HG03139 (cell line): Measurements from ENCODE around the gene EPHB1.

ENCODE experiments used
- ATAC-seq: cut with Tn5 transposase; IDR thresholded peaks from one replicate; pipeline ENCODE4 v1.9.1; 2021; ENCODE audit not compliant: unreplicated experiment

EPHB1 gene

DNA sequence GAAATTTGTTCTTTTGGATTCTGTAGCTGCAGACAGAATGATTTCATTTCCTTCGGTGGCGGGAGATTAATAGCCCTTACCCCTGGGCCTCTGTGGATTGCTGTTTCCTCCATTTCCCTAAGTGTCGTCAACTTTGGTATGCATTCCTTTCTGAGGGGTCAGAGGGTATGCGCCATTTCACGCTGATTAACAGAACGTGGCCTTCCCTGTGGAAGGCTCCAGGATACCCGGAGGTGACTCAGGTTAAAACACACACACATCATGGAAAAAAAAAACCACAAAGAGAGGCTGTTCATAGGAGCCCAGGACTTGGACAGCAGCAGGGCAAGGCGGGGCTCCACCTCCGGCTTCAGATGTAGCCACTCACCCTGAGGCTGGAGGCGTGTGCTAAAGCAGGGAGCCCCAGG is 51.9 kb downstream of the EPHB1 start:
- no peak for ATAC-seq

DNA sequence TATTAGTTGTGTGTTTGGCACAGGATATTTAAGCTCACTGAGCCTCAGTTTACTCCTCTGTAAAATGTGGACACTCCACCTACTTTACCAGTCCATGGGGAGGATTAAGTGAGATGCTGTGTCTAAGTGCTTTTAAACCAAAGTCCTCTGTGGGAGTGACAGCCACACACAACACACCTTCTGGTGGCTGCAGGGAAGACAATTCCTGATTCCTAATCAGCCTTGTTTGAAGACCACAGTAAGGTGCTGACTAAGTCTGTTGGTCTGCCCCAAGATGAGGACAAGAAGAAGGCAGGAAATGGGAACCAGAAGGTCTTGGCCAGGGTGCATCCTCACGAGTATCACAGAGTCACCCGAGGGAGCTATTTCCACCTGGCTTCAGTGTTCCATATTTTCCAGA is 52.3 kb downstream of the EPHB1 start:
- no peak for ATAC-seq

DNA sequence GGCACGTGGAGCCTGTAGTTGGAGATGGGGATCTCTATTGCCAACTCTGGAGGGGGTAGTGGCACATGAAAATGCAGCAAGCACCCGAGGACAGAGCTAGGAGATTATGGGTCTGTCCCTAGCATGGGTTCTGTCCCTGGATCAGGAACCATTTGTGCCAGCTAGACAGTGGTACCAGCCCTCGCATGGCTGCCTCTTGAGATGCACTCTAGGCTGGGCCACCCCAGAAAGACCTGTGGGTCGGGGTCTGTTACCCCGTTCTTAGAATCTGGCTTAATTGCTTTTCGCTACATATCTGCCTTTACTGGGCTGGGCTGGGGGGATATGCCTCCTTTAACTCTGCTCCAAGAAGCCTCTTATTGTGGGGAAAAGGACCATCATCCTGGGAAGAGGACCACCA is 54.5 kb downstream of the EPHB1 start:
- ATAC-seq, result no peak

DNA sequence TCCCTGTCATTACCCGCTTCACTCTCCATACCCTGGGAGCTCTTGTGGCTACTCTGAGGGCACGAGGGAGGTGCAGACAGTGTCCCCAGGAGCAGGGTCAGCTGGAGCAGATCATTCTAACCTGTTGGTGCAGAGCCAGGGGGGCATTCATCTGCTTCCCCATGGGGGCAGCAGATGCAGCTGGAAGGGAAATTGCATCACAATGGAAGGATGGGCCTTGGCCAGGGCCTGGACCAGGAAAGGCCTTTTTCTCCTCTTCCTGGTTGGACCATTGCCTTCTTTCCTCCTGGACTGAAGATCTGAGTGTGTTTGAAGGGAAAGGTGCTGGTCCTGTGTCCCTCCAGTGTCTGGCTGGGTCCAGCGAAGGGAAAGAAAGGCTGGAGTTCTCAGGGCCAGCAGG is 55.7 kb downstream of the EPHB1 start:
- no peak for ATAC-seq

DNA sequence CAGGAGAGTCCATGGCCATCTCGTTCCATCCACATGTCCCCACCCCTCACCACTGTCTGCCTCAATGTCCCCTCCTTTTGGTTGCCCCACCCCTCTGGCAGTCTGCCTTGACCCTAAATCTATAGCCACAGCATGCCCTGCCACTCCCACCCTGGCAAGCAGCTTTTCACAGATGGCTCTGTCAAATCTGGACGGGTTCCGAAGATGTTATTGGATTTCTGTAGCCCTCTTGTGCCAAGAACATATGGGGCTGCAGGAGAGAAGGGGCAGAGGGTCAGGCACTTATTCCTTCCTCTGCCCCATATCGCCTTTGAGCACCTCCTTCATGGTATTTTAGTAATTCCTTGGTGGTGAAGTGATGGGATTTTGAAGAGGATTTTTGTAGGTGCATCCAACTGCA is 57.1 kb downstream of the EPHB1 start:
- no peak for ATAC-seq

DNA sequence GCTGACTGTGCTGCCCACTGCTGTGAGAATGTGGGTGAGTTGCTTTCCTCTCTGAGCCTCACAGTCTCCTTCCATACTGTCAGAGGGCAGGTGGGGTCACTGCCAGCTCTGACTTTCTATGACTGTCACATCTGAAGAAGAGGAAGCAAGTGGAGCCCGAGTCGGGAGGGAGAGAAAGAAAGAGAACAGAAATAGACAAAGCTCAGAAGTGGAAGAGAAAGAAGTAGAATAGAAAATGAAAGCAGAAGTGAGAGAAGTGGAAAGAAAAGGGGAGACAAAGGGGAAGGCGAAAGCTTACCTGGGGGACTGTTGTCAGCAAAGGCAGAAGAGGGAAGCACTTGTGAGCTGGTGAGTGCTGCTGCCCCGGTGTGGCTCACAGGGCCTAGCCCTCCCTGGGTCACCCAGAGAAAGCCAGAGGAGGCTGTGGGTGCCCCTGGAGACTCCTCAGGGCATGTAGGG is 57.9 kb downstream of the EPHB1 start:
- peak; percentile 91 for ATAC-seq

DNA sequence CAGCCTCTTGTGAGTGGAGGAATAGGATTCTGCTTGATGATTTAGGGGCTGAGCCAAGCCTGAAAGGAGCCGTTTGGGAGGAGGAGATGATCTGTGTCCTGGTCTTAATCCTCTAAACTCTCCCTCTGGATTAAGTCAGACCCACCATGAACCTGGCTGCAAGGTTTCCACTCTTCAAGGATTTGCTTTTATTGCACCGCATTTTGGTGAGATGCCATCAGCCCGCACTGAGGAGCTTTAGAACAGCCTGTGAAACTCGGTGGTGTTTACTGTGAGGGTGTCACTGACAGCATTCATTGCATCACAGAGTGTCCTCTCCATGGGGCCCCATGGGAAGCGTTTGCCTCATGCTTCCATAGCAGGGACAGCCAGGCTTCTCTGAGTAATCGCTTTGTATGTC is 59.2 kb downstream of the EPHB1 start:
- no peak for ATAC-seq

DNA sequence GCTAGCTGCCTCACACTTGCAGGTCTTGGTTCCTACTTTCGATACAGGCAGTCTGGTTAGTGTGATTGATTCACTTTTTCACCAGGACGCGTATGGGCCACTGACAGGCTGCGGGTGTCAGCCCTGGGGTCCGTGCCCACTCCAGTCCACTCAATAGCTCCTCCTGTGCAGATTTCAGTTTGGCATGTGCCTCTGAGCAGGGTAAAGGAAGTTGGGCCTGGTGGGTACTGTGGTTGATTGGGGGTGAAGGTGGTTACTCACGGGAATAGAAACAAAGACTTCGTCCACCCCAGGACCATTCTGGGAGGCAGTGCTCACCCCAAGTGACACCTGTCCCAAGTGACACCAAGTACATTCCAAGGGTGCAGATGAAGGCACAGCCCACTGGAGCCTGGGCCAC is 62.3 kb downstream of the EPHB1 start:
- ATAC-seq, result no peak

DNA sequence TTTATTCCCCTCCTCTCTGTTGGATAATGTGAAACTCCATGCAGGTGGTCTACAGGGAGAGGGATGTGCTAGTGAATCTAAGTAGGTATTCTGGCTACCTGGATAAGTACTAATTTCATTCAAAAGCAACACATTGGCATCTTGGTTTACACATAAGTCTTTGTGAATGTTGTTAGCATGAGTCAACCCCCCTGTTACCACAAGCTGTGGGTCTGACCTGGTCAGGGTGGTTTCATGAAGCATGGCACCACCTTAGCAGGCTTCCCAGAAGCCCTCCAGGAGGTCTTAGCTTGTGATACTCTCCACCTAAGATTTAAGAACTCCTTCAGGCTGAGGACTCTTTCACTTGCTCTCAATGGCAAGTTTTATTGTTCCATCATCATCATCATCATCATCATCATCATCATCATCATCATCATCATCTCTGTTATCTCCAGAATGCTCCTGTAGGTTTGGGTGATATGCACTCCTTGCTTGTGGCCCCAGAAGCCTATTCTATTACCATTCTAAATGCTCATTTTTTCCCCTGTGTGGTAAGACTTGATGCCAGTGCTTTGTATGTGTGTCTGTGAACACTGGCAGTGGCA is 62.8 kb downstream of the EPHB1 start:
- no peak for ATAC-seq

DNA sequence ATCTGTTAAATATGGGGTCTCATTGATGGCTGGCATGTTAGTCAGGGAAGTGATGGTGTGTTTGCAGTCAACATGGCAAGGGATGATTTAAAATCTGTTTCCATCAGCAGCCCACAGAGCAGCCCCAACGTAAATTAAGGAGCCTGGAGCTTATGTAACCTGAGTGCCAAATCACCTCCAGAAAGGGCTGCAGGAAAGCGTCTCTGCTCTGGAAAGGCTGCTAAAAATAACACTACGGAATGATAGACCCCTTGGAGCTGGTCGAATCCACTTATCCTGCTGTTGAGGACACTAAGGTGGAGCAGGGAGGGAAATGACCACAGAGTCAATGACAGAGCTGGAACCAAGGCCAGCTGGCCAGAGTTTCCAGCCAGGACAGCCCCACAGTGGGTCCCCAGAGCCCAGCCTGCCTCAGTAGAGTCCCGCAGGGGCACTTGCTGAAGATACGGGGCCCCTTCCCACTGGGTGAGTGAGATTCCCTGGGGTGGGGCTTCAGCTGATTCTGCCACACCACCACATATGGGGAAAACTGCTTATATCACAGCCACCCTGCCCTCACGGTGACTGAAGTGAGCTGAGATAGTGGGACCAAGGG is 63.5 kb downstream of the EPHB1 start:
- no peak for ATAC-seq

DNA sequence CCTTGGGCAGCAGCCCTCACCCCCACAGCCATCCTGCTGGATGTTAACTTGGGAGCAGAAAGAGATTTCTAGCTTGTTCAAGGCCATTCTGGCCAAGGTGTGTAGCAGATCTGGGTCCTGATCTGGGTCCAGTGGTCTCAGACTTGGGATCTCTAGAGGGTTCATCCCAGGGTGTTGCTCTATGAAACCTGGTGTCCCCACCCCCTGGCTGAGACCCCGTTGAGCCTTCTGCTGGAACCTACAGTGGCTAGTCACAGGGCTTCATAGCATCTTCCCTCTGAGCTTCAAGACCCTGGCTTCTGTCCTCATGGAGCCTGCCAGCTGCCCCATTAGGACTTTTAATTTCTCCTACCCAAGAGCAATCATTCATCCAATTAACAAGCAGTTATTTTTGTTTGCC is 64.3 kb downstream of the EPHB1 start:
- ATAC-seq, result no peak

DNA sequence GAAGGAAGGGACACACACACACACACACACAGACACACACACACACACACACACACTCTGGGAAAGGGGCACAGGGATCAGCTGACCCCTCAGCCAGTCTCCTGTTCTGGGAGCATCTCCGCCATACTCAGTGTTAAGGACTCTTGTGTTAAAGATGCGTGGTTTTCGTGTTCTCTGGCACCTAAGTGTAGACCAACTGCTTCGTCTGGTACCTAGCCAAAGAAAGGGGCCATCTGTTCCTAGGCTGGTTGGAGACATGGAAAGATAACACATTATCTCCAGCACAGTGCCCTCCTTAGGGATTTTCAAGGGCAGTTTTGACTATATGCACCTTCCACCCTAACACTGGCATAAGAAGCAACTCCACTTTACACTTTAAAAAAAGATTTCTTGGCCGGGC is 65.1 kb downstream of the EPHB1 start:
- no peak for ATAC-seq

DNA sequence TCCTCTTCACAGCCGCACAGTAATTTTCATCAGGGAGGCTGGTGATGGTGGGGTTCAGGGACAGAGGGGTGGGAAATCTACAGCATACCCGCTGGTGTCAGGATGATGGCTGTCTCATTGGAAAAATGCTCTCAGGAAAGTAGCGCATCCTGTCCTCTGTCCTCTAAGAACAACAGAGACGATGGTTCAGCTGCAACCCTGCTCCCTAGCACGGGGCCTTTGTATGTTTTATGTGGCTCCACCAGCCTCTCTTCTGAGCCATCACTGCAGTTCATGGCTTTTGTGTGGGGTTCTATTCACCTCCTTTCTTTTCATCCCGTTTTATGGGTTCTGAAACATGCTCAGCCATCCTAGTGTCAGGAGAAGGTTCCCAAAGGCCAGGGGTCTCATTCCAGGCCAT is 68.9 kb downstream of the EPHB1 start:
- no peak for ATAC-seq

DNA sequence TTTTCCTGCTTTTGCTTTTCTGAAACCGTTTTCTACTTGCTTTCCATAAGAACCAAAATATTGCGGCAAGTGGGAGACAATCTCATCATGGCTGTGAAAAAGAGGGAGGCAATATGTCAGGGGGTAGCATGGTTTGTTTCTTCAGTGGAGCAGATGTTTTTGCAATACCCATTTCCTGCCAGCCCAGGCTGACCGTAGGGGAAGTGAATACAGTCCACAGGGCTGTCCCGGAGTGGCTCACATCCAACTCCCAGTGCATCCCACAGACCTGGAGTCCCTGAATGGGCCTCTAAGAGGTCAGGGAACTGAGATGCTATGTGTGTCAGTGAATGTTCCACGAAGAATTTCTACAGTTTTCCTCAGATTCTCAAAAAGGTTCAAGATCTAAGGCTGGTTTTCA is 69.6 kb downstream of the EPHB1 start:
- ATAC-seq, result no peak

DNA sequence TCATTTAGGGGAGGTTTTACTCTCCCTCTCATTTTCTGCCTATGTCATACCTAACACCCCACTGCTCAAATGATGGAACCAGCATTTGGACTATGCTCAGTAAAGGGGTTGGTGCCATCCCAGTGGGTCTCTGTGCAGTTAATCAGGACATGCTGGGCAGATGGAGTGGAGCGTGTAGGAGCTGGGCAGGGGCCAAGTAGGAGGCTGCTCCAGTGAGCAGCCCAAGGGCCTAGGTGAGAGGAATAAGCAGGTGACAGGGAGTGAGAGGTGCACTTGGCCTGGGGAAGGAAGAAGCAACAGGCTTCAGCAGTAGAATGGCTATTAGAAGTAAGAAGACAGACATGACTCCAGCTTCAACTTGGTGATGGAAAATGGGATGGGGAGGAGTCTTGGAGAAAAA is 72.2 kb downstream of the EPHB1 start:
- ATAC-seq, result no peak

DNA sequence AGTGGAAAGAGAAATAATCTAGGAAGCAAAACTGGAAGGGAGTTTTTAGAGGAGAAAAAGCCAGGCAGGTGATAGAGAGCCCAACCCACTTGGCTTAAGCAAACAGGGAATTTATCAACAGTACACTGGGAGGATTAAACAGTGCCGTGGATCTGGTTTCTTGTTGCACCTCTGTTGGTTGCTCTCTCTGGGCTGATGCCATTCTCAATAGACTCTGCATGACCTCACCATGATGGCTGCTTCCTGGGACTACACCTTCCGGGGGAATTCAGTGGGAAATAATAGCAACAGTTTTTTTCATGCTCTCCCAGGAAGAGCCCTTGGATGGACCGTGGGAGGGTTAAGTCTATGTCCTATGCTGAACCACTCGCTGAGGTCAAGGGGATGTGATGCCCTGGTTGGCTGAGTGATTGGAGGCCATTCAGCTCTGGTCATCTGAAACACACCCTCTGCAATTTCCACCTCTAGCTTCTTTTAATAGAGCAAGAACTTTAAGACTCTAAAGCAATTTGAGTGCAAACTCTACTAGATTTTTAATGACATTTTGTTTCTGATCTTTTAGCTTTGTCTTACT is 74.2 kb downstream of the EPHB1 start:
- no peak for ATAC-seq

DNA sequence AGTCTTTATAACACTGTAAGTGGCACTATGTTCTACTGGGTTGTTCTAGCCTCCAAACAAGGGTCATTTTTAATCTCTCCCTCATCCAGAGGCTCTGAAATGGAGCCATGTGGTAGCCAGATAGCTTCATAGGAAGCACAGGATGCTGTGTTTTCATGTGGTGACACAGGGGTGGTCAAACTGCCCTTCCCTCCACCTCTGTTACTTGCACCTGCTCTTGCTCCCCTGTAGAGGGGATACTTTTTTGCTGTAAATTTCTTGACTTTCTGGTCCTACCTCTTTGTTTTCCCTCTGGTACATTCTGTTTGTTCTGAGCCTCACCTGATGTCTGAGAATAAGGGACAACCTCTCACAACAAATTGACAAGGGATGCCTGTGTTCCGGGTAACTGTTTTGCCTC is 76.8 kb downstream of the EPHB1 start:
- ATAC-seq, result no peak

DNA sequence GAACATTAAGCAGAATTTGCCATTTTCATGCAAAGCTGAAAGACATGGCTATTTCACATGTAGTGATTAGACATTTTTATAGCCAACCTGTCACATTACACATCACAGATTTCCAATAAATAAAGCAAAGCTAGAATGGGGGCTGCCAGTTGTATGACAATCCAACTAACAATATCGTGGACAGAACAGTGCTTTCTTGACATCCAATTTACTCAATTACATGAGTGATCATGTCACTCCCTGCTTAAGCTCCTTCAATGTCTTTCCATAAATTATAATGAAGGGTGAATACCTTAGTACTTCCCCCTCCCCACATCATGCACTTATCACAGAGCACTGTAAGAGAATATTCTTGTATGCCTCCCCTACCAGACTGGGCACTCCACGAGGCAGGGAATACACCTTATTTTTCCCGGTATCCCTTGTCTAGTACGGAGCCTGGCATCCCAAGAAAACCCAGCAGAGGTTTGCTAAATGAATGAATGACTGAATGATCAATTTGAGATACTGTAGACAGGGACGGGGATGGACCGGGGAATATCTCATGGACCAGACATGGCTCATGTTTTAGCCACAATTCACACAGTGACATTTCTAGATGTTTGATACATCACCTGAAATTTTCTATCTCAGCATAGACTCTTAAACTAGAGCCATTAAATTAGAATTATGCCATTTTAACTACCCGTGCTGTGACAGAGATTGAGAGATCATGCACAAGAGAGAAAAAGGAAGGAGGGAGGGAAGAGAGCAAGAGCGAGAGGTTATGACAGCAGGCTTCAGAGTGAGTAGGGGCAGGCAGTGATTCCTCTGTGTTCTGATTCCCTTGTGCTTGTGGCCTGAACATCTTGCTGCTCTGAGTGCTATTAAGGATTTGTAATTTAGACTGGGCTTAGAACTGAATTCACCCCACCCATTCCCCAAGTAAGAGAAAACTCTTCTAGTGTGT is 77.7 kb downstream of the EPHB1 start:
- ATAC-seq, result no peak

DNA sequence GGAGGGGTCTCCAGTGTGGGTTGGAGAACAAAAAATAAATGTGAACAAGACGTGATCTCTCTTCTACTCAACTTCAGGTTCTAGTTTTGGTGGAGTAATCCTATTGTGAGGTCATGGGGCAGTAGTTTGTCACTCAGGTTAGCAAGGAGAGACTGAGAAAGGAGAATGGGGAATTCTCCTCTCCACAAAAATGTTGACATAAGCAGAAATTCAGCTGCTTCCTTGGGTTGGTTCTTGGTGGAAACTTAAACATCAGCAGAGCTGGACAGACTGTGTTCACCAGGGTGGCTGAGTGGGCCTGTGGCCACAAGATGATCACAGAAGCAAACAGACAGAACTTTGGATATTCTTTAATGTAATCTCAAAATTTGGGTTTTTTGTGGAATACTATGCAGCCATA is 78.7 kb downstream of the EPHB1 start:
- no peak for ATAC-seq

DNA sequence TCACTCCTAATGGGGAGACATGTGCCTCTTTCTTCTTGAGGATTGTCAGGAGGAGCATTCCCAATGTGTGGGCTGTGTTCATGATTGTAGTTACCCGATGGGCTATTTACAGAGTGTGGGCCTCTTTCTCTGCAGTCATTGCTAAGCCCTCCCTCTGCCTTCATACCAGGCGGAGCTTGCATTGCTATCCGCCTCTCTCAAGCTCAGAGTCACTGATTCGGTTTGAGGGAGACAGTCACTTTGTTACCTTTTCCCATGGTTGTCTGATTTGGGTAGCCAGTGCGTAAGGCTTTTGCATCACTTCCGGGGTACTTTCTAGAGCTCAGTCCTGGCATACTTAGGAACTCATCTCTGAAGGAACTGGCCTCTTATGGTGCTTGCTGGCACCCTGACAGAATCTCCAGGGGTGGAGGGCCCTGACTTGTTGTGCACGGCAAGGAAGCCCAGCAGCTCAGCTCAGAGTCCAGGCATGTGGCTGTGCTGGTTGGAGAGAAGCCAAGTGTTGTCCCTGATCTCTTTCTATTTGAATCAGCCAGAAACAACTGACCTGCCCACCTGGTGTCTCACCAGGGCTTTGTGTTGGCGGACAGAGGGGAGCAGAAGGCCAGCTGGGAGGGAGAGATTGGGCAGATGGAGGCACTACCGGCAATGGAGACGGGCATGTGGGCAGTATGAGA is 79.8 kb downstream of the EPHB1 start:
- ATAC-seq, result no peak

DNA sequence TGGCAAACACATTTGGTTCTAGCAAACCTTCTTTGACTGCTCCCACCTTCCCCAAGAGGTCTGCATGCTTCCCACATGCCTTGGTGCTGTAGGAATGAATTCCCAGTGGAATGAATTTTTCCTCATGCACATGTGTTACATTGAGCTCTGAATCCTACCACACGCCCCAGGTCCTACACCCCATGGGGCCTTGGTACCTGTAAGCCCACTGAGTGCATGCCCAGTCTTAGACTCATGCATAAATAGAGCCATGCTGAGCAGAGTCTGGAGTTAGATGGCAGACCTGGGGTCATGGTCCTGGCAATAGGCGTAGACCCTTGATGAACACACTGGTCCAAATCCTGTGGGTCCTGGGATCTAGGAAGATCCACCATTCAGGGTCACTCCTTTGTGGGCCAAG is 81.8 kb downstream of the EPHB1 start:
- ATAC-seq, result no peak
